HG02840 (cell line): ENCODE data around the gene IRAK1BP1.
A peak's percentile ranks its signal among the peaks of the same experiment; 100 is the strongest.
"Not testable (repeated sequence)": the region's sequence is repeated elsewhere in the genome, so short reads cannot be mapped to it uniquely, and the experiment has no call there.

Experiments
- ATAC-seq: cut with Tn5 transposase; IDR thresholded peaks from one replicate; pipeline ENCODE4 v1.9.1; 2021; ENCODE audit warnings: mild to moderate bottlenecking, moderate library complexity, moderate number of reproducible peaks; ENCODE audit not compliant: unreplicated experiment, low FRiP score

IRAK1BP1 gene

GRCh38 chr6:78883651-78884050 lies 16.3 kb downstream of the IRAK1BP1 start:
- no peak for ATAC-seq

DNA sequence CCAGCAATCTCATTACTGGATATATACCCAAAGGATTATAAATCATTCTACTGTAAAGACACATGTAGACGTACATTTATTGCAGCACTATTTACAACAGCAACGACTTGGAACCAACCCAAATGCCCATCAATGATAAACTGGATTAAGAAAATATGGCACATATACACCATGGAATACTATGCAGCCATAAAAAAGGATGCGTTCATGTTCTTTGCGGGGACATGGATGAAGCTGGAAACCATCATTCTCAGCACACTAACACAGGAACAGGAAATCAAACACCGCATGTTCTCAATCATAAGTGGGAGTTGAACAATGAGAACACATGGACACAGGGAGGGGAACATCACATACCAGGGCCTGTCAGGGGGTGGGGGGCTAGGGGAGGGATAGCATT lies 22.6 kb downstream of the IRAK1BP1 start:
- not testable (repeated sequence) for ATAC-seq

DNA sequence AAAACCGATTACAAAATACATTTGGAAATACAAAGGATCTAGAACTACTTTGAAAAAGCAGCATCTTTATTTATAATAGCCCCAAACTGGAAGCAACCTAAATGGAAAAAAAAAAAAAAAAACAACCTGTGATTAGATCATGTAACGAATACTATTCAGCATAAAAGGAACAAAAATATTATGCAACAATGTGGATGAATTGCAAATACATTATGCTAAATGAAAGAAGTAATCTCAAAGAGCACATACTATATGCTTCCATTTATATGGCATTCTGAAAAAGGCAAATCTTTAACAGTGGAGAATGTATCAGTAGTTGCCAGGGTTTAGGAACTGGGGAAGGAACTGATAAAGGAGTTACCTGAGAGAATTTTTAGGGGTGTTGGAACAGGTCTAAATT lies 28.9 kb downstream of the IRAK1BP1 start:
- no peak for ATAC-seq

DNA sequence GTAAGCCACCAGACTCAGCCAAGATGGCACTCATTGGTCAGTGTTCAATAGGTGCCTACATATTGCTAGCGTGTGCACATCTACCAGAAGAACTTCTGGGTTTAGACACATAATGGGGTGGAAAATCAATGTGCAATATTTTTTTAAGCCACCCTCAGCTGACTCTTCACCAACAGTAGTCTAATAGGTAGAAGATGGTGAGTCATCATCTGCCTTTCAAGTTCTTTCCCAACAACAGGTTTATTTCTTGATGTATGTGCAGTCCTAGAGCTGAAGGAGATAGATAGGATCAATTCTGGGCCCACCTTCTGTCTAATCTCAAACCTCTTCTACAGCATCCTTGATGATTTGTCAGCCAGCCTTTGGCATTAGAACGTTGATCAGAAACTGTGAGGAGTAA lies 41.3 kb downstream of the IRAK1BP1 start:
- ATAC-seq, result no peak

DNA sequence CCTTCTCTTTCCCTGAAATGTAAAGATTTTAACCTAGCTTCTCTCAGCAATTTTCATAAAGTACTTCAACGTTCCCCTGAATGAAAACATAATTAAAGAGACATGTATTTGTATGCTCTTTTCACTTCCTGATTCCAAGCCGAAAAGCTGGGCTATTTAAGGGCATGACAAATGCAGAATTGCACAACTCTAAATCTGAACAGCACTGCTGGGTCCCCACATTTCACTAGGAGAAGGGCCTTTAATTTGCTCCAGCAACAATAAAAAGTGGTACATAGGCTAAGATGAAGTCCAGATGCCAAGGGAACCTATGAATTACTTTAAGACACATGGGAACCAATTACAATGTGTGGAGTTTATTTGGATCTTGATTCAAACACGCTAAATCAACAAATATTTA lies 42.0 kb downstream of the IRAK1BP1 start:
- ATAC-seq, result no peak

DNA sequence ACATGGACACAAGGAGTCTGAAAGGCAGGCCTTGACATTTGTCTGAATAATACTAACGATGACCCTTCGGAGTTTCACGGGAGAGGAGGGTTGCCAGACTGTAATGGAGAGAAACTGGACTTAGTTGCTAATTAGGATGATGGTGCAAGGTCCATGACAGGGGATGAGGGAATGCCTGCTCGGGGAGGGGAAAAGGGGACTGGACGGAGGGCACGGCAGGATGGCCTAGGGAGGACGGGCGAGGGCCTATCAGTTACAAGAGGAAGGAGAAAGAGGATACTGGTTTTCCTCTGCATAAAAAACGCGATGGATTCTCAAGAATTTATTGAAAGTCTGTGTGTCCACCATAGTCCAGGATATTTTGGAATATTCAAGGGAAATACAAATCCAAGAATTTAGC lies 42.7 kb downstream of the IRAK1BP1 start:
- no peak for ATAC-seq

DNA sequence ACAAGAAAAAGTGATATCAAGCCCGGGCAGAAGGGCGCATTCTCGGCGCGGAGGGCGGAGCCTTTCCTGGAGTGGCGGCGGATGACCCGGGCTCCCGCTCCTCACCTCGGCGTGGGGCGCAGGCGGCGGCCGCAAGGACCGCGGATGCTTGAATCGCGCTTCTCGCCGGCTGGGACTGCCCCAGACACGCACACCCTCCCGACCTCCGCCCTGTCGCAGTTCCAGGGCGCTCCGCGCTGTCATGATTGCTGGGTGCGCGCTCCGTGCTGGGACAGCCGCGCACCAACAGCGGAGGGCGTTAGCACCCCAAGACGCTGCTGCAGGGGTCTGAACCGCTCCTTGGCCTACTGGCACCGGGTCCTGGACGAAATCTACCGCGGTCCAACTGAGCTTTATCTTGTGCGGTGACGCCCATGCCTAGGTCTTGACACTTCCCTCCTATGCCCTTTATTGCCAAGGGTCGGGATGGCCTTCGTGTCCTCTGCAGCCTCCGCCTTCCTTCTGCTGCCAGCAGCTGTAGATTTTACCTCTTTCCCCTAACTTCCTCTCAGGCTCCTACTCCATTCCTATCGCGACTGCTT lies 43.3 kb downstream of the IRAK1BP1 start:
- peak; percentile 67 for ATAC-seq

- no peak for ATAC-seq
Observed at GRCh38 chr6:78911218-78911940, 44.0 kb downstream of the IRAK1BP1 start.

- ATAC-seq, result no peak
Observed at GRCh38 chr6:78916411-78916810, 49.1 kb downstream of the IRAK1BP1 start.

DNA sequence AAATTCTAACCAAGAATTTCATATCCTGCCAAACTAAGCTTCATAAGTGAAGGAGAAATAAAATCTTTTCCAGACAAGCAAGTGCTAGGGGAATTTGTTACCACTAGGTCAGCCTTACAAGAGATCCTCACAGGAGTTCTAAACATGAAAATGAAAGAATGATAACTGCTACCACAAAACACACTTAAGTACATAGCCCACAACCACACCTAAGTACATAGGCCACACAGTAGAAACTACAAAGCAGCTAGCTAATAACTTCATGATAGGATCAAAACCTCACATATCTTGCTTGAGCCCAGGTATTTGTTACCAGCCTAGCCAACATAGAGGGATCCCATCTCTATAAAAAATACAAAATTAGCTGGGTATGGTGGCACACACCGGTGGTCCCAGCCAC lies 50.4 kb downstream of the IRAK1BP1 start:
- ATAC-seq, result no peak

DNA sequence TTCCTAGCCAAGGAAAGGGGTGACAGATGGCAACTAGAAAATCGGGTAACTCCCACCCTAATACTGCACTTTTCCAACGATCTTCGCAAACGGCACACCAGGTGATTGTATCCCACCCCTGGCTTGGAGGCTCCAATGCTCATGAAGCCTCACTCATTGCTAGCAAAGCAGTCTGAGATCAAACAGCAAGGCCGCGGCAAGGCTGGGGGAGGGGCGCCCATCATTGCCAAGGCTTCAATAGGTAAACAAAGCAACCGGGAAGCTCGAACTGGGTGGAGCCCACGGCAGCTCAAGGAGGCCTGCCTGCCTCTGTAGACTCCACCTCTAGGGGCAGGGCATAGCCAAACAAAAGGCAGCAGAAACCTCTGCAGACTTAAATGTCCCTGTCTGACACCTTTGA lies 53.8 kb downstream of the IRAK1BP1 start:
- ATAC-seq, result not testable (repeated sequence)

- ATAC-seq, result no peak
Observed at GRCh38 chr6:78925317-78925716, 58.0 kb downstream of the IRAK1BP1 start.

GRCh38 chr6:78935553-78935952 lies 68.2 kb downstream of the IRAK1BP1 start:
- ATAC-seq, result no peak

DNA sequence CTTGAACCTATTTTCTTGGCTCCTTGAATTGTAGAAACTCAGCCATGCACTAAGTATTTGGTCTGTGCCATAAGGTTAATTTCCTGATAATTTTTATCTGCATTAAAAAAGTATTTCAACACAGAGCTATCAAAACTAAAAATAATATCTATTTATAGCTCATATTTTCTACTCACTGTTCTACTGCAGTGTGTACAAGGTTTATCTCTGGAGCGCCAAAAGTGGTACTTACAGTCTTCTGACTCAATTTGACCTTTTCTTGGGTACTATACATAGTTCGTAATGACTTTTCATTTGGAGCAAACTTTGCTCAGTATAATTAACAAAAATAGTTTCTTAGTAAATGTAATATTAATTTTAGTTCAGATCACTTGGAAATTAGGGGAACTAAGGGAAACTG lies 69.2 kb downstream of the IRAK1BP1 start:
- no peak for ATAC-seq

- no peak for ATAC-seq
Observed at GRCh38 chr6:78942446-78942845, 75.1 kb downstream of the IRAK1BP1 start.

- no peak for ATAC-seq
Observed at GRCh38 chr6:78947529-78947928, 80.2 kb downstream of the IRAK1BP1 start.

DNA sequence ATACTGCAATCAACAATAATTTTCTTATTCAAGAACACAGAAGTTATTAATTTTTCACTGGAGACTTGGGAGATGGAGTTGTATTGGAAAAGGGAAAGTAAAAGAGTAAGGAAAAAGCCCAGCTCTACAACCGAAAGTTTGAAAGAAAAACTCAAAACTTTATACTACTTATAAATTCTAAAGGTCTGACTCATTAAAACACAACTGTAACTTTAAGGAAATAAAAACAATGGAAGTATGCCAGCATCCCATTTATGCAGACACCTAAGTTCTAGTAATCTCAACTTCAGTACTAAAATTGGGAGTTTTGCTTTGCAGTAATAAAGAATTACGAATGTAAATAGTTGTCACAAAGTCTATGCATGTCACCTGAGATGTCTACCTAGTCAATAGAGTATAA lies 80.6 kb downstream of the IRAK1BP1 start:
- ATAC-seq, result no peak

DNA sequence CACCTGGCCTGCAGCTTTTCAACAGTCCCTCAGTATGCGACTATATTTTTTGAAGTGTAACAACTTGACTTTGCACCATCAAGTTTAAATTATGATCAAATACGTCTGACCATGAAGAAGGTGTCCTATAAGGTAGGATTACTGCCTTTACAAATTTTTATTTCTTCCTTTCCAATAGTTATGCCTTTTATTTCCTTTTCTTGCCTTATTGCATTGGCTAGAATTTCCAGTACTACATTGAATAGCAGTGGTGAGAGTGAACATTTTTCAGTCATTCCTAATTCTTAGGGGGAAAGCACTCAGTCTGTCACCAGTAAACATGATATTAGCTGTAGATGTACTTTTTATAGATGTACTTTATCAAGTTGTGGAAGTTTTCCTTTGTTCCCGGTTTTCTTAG lies 81.4 kb downstream of the IRAK1BP1 start:
- ATAC-seq, result no peak

- no peak for ATAC-seq
Observed at GRCh38 chr6:78952362-78952761, 85.0 kb downstream of the IRAK1BP1 start.
